GM18870 (cell line): ENCODE data around the gene SECISBP2.
"Not testable (repeated sequence)": the region's sequence is repeated elsewhere in the genome, so short reads cannot be mapped to it uniquely, and the experiment has no call there.

ENCODE experiments used
- ATAC-seq: cut with Tn5 transposase; IDR thresholded peaks from one replicate; pipeline ENCODE4 v1.9.1; 2021; ENCODE audit warnings: moderate library complexity; ENCODE audit not compliant: unreplicated experiment

SECISBP2 gene

DNA sequence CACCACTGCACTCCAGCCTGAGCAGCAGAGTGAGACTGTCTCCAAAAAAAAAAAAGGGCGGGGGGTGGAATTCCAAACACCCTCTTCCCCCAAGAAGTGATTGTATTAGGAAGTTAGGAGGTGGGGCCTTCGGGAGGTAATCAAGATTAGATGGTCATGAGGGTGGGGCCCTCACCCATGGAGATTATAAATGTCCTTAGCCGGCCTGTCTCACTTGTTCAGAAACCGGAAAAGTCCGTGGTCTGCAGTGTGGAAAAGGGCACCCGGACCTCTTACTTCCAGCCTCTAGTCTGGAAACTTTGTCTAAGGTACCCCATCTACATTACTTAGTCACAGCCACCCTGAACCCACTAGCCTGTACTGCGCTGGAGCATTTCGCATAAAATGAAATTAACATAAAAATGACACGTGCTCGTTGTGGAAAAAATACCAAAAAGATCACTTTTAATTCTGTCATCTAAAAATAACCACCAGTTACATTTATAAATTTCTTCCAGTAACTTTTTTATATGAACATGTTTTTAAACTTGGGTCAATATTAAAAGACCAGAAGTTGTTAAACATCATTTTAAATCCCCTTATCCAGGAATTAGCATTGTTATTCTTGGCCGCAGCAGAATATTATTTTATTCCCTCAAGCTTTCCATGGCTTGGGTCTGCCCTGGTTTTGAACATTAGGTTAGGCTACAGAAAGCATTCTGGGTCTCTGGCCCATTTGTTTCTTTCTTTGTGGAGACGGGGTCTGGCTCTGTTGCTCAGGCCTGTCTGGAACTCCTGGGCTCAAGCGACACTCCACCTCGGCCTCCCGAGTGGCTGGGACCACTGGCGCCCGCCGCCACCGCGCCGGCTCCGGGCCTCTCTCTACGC is 8.5 kb upstream of the SECISBP2 start:
- no peak for ATAC-seq

GRCh38 chr9:89310475-89311345 is 7.6 kb upstream of the SECISBP2 start, which contains the start of gene CKS2:
TSS of gene CKS2 (plus strand) at chr9:89311195. CDS start at chr9:89311293, 98 bp downstream.
- ATAC-seq, result peak; percentile 93

DNA sequence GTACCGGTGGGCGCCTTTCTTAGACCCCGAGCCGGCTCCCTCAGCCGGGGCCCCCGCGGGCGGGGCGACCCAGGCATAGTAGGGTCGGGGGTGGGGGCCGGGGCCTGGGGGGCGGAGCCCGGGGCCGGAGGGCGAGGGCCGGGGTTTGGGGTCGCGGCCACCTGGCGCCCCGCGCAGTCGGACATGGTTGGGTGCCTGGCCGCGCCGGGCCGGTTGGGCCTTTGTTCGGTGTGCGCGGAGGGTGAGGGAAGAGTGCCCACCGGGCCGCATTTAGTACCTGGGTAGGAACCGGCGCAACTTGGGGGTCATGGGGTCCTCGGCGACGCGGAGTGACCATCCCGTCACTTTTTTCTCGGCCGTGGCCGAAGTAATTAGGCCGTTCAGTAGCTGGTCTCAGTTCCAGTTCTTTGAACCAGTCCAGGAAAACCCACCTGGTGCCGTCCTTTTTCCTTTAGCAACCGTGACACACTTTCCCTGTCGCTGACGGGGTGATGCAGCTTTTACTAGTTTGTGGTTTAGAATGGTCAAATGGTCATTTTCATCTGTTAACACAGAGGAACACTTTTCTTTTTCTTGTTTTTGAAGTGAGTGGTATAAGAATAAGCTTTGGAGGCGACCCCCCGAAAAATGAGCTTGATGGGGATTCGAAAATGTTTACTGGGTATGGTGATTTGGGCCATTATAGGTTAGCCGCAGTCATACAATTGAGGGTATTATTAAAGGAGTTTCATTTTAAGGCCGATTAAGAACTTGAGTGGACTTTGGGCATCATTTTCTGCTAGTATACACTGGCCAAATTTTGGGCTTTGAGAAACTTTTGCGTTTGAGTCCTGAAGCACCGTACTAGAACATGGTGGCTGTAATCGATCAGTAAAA is 6.7 kb upstream of the SECISBP2 start:
- no peak for ATAC-seq

GRCh38 chr9:89312222-89312571 is 6.1 kb upstream of the SECISBP2 start:
- ATAC-seq, result no peak

GRCh38 chr9:89313842-89314241 is 4.5 kb upstream of the SECISBP2 start:
- no peak for ATAC-seq

DNA sequence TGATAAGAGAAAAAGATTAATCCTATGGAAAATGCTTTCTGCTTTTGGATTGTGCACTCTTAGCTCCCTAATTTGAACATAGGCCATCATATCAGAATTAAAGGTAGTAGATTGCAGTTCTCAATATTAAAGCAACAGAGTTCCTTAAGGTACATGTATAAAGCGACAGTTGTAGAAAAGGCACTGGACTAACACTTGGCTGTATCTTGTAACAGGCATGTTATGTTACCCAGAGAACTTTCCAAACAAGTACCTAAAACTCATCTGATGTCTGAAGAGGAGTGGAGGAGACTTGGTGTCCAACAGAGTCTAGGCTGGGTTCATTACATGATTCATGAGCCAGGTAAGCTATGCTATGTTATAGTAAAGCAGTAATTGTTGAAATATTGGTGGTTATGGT is 3.3 kb upstream of the SECISBP2 start:
- no peak for ATAC-seq

DNA sequence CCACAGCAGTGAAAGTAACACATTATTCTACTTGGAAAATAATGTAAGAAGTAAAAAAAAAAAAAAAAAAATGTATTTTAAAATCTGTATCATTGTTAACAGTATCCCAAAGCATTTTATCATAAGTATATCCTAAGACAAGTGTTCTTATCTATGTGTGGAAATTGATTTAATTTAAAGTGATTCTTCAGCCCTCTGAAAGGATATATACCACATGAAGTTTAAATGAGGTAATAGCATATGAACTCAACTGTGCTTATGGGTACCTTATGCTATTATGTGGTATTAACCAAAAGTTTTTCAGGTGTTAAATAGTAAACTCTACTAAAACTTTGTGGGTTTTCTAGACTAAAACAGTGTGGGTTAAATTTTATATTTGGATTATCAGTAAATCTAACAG is 2.8 kb upstream of the SECISBP2 start:
- no peak for ATAC-seq

DNA sequence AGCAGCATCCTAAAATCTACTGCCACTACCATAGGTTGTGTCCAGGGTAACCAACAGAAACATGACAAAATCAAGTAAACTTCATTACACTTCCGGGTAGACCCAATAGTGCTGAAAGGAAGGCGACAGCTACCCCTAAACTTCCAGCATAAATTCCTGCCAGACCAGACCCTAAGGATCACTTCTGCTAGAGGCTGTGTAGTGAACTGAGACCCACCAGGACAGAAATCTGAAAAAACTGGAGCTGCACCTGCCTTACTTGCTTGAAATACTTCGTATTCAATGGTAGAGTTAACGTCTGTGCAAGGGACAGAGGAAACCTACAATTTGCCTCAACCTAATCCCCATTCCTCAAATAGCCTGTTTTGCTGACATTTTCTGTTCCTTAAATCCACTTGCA is 1.0 kb upstream of the SECISBP2 start:
- no peak for ATAC-seq

DNA sequence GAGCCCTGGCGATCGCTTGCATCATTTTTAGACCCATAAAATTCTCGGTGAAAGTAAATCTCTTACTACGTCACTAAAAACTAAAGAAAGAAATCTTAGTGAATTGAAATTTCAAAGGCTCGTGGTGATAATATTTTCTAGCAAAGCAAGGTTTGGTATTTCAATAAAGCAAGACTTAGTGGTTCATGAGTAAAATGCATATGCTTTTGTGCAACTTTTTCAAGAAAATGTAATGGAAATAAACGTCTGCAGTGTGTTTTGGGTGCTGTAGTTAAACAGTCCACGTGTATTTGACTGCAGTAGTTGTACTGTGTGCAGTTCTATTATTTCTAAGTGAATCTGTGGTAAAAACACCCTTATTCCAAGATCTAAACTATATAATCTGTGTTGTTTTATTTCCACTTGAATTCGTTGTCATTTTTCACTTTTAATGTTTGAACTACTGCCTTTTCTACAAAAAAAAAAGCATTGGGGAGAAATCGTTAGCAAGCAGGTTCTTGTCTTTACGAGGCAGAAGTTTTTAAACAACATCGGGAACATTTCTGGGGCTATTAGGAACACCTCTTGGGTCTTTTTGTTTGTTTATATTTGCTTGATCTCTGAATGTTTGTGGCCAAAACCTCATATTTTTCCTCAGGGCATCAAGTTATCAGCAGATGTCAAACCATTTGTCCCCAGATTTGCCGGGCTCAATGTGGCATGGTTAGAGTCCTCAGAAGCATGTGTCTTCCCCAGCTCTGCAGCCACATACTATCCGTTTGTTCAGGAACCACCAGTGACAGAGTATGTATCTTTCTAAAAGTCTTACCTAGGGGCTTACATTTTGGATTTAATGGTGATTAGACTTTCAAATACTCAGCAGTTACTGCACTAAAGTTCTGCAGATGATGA is 960 bp downstream of the SECISBP2 start:
- no peak for ATAC-seq

GRCh38 chr9:89323390-89323789 is 5.1 kb downstream of the SECISBP2 start:
- no peak for ATAC-seq

DNA sequence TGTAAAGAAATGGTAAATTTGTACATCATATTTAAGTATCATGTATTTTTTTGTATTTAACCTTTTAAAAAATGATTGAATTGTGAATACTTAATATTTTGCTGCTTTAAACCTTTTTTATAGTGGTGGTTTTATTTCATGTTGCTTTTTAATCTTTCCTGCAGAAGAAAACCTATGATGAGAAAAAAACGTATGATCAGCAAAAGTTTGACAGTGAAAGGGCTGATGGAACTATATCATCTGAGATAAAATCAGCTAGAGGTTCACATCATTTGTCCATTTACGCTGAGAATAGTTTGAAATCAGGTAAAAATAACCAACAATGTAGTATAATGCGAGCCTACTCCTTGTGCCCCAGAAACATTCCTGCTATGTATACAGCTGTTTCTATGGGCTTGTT is 7.4 kb downstream of the SECISBP2 start:
- ATAC-seq, result no peak

DNA sequence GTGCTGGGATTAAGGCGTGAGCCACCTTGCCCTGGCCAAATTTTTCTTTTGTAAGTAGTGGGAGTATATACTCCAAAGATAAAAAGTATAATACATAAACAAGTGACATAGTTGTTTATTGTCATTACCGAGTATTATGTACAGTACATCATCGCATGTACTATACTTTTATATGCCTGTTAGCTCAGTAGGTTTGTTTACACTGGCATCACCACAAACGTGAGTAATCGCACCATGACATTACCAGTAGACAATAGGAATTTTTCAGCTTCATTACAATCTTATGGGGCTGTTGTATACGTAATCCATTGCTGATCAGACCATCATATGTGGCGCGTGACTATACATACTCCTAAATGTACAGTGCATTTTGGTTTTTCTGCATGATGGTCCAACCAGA is 9.8 kb downstream of the SECISBP2 start:
- ATAC-seq, result no peak

DNA sequence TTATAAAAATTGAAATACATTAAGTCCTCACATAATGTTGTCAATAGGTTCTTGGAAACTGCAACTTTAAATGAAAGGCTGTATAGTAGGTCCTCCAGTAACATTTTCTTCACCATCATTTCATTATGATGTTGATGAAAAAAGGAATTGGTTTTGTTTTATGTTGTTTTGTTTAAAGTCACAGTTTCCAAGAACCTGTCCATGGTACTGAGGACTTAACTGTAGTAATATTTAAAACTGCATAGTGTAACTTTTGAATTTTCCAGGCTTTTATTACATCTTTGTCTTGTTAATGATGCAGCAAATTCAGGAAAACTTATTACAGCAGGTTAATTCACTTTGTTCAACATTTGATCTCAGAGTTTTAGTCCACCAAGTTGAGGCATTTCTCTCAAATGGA is 11.6 kb downstream of the SECISBP2 start:
- no peak for ATAC-seq

DNA sequence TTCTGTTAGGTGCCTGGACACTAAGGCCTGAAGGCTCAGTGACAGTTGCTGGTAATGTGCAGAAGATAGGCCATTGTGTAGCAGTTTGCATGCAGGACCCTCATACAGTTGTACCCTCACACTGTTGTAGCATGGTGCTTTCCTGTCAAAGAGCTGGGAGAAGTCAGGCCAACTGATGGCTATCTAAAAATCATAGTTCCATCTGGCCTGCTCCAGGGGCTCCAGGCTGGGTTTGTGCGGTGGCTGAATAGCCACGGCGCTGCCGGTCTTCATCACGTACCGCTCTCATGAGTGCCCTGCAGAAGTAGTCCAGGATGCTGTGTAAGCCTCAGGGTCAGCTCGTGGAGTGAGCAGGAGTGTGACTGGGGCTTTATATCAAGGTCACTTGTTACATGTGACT is 12.2 kb downstream of the SECISBP2 start:
- no peak for ATAC-seq

DNA sequence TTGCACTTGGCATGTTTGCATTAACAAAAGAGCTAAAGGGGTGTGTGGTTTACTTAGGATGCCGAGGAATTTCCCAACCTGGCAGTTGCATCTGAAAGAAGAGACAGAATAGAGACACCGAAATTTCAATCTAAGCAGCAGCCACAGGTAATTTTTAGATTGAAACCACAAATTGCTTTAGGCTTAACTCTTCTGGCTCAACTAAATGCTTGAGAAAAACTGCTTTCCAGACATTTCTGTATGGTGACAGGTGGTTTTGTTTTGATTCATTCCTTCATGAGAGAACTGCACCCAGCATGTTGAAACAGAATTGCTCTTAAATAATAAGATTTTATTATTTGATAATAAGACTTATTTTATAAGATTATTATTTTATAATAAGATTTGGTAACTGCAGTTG is 21.5 kb downstream of the SECISBP2 start:
- ATAC-seq, result peak; percentile 29

DNA sequence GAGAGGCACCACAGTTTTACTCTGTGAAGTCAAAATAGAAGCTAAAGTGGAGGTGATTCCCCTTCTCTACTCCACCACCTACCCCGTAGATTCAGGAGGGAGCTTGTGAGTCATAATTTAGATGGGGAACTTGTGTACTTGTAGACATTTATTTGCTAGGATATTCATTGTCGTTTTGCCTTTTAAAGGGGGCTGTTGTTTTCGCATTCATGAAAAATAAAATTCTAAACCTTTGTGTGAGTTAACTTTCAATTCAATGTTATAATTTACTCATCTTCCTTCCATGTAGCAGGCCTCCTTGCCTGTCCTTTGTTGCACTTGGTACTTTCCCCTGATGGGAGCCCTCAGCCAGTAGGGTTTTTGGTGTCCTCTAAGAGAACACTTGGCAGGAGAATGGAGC is 22.0 kb downstream of the SECISBP2 start:
- ATAC-seq, result peak; percentile 79

- no peak for ATAC-seq
Observed at GRCh38 chr9:89342213-89342612, 23.9 kb downstream of the SECISBP2 start.

DNA sequence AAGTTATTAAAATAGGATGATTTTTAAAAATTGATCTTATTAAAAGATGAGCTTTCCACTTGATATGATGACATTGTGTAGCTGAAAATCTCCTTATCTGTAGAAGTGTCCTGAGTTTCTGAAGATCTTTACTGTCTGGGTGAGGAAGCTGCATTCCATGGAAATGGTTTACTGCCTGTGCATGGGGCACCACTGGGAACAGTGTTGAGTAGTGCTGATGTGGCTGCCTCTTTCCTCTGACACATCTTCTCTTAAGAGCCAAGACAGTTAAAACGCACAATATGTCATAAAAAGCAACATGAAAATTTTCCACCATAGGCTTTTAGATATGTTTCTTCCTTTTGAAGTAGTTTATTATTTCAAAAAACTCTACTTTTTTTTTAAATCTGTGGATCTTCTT is 24.6 kb downstream of the SECISBP2 start:
- ATAC-seq, result no peak

- ATAC-seq, result not testable (repeated sequence)
Observed at GRCh38 chr9:89343812-89344211, 25.5 kb downstream of the SECISBP2 start.

DNA sequence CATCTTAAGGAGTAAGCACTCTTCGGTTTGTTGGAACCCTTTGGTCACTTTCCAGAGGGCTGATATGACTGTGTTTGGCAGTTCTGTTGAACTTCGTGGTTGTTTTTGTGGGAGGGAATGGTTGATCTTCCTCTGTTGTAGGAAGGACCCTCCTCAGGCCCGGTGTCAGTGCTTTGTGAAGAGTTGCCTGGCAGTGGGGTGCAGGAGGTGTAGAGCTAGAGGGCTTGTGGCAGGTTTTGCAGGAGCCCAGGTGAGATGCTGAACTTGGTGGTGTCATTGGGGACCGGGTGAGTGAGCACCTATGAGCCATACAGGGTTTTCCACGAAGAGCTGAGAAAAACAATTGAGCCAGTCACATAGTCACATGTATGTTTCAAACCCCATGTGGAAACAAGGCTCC is 27.2 kb downstream of the SECISBP2 start:
- ATAC-seq, result no peak
